Stomach (tissue), 9 donors: ENCODE measurements around the gene OLFM1. TPM values are rescaled to one million over a fixed set of nuclear protein-coding genes. Genes with fewer than 3 reads are reported as not detected.

Experiments used
- DNase-seq, 2 donors: peaks; one replicate each; pipeline versions ENCODE4 v3.0.0 to v3.0.0-alpha.2; 2013 to 2019
- H3K27ac ChIP-seq, 5 donors: fragments of 200-600 bp in 4 of 5; sonication (generic) in 4 of 5; one replicate each; pipeline ENCODE4 v1.5.1; 2013 to 2019; ENCODE audit warnings: mild to moderate bottlenecking in 1 of 5, moderate library complexity in 1 of 5
- H3K27me3 ChIP-seq, 3 donors: fragments of 200-600 bp; sonication (generic); one replicate each; pipeline ENCODE4 v1.5.1; 2017 to 2019; ENCODE audit warnings: mixed run types in 1 of 3
- H3K36me3 ChIP-seq, 4 donors: fragments of 200-600 bp; sonication (generic); 1 replicate in 3 of 4; 2 replicates in 1 of 4; pipeline ENCODE4 v1.5.1; 2016 to 2019
- H3K4me1 ChIP-seq, 4 donors: fragments of 200-600 bp; sonication (generic); one replicate each; pipeline ENCODE4 v1.5.1; 2016 to 2019
- H3K4me3 ChIP-seq, 4 donors: fragments of 200-600 bp; sonication (generic) in 3 of 4; one replicate each; pipeline ENCODE4 v1.5.1; 2016 to 2019; ENCODE audit warnings: mild to moderate bottlenecking in 1 of 4
- H3K9me3 ChIP-seq, 4 donors: fragments of 200-600 bp; sonication (generic); one replicate each; pipeline ENCODE4 v1.5.1; 2016 to 2019
- CTCF ChIP-seq, 7 experiments: fragments of 450-650 bp in 4 of 7; fragments of 200-600 bp in 3 of 7; sonication (generic) in 3 of 7; IDR thresholded peaks; one replicate each; pipeline ENCODE4 v1.5.1; 2016 to 2019; ENCODE audit warnings: antibody characterized with exemption in 7 of 7, control low read depth in 2 of 7, mild to moderate bottlenecking in 1 of 7
- EP300 ChIP-seq: sonication (generic); formaldehyde crosslinking; IDR thresholded peaks from one replicate; pipeline ENCODE4 v1.6.1; 2017; ENCODE audit warnings: antibody characterized with exemption
- POLR2A ChIP-seq, 4 donors: fragments of 450-650 bp; IDR thresholded peaks; one replicate each; pipeline ENCODE4 v1.6.1; 2016; ENCODE audit warnings: antibody characterized with exemption in 4 of 4, control low read depth in 2 of 4, mild to moderate bottlenecking in 1 of 4, moderate library complexity in 1 of 4
- POLR2AphosphoS5 ChIP-seq, 3 donors: sonication (generic); formaldehyde crosslinking; IDR thresholded peaks; one replicate each; pipeline ENCODE4 v1.6.1; 2016; ENCODE audit warnings: antibody characterized with exemption in 3 of 3
- WGBS, 5 donors: extraction: QIAGEN DNeasy Blood & Tissue Kit in 3 of 5; methylation state at CpG; one replicate each; pipeline versions ENCODE4 v1.1.5 to v1.1.7; 2013 to 2018; 5-methylcytosine and 5-hydroxymethylcytosine counted together
- intact Hi-C: fragments of 100-400 bp; cut with DNase I; formaldehyde crosslinking; loops from one replicate; pipeline ENCODE4 v1.15.1; 2023; ENCODE audit warnings: low total_unique reads
- polyA plus RNA-seq, 3 donors: library from polyadenylated mRNA; stranded (reverse); fragments of 200-250 nt; gene quantifications; one replicate each; pipeline ENCODE4 v1.2.3, GENCODE V29; 2013
- total RNA-seq, 5 donors: library from RNA; depleted of rRNA; stranded (reverse); fragments of >200 nt; gene quantifications; one replicate each; pipeline versions ENCODE4 v1.1.0 to v1.2.3, GENCODE V29; 2014 to 2016
- donor health status: healthy with polysubstance abuse.
- donor health status: Bipolar disorder and iron deficiency.
- donor health status: healthy.

The OLFM1 gene
- total and polyA plus RNA-seq, 8 donors: 0.29 to 58.3 (median 10.5) TPM; not detected in 1

DNA sequence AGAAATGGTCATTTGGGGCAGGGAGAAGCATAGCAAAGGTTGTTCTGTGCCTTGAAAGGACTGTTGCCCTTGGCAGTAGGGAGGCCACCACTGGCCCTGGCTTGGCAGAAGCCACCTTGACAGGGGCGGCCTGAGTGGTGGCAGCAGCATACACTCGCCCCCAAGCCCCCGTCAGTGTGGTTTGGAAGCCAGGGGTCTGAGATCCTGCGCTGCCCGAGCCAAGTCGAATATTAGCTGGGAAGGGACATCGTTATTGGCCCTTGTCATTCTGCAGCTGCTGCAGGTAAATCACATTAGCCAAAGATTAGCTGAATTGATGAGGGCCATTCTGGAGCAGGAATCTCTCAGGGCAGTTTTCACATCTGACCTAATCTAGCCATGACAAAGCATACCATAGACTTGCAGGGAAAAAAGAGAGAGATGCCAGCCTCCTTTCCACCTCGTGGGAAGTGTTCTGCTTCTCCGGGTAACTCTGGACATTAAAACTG lies 9.0 kb downstream of the OLFM1 start:
- Histone ChIP-seq H3K27ac (no peak overlapping the region), H3K4me3 (no peak overlapping the region), H3K27me3 (peaks cover 0 to 65% (median 12%) of the 10 kb centered on the region in 3 donors), H3K9me3 (no peaks in the 10 kb centered on the region), H3K4me1 (no peaks in the 10 kb centered on the region), H3K36me3 (peaks cover 0 to 10% (median 3%) of the 10 kb centered on the region in 4 donors)
- intact Hi-C loops: no loop called here
- 71 to 84% (median 81%) methylated on average over 9 of the region's 9 CpGs for WGBS, 5 donors
- DNase-seq: no peak
- TF ChIP-seq CTCF (IDR thresholded peaks at IDR 0.05) (no peak), EP300 (no peak), POLR2AphosphoS5 (IDR thresholded peaks at IDR 0.05) (no peak), POLR2A (IDR thresholded peaks at IDR 0.05) (no peak)

DNA sequence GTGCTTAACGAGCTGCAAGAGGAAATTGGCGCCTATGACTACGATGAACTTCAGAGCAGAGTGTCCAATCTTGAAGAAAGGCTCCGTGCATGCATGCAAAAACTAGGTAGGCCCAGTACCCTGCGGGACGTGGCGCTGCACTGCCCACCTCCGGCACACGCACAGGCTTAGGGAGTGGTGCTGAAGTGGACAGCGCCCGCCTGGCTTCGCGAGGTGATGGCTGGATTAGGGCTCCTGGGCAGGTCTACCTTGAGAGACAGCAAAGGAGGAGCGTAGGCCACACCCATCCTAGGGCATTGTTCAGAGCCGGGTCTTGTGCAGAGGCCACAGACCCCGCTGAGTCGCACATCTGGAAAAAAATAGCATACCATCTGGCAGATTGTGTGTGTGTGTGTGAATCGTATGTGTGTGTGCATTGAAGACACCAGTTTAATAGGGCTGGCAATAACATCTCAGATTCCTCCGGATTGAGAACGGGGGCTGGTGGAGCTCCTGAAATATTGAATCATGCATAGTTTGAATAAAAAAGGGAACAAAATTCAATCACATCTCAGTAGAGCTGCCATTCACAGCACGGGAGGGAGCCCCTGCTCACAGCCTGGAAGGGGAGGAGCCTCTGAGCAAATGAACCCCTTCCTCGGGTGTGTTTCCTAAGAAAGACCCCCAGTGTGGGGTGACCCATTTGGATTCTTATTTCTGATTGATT lies 11.1 kb downstream of the OLFM1 start:
- H3K27me3 ChIP-seq: peaks cover 0 to 58% (median 5%) of the 10 kb centered on the region in 3 donors
- H3K9me3 ChIP-seq: no peaks in the 10 kb centered on the region
- H3K27ac ChIP-seq: no peak overlapping the region
- H3K4me1 ChIP-seq: peaks cover 0 to 12% (median 5%) of the 10 kb centered on the region in 4 donors
- 38 to 54% (median 46%) methylated on average over 22 of the region's 22 CpGs for WGBS, 5 donors
- no peak overlapping the region for H3K4me3 ChIP-seq
- peaks cover 0 to 10% (median 3%) of the 10 kb centered on the region in 4 donors for H3K36me3 ChIP-seq
- TF ChIP-seq POLR2AphosphoS5 (IDR thresholded peaks at IDR 0.05) (no peak), EP300 (no peak), CTCF (IDR thresholded peaks at IDR 0.05) (no peak), POLR2A (IDR thresholded peaks at IDR 0.05) (no peak)
- peak in 1 of 2 donors; percentile 72 for DNase-seq
- intact Hi-C loops: no loop called here

DNA sequence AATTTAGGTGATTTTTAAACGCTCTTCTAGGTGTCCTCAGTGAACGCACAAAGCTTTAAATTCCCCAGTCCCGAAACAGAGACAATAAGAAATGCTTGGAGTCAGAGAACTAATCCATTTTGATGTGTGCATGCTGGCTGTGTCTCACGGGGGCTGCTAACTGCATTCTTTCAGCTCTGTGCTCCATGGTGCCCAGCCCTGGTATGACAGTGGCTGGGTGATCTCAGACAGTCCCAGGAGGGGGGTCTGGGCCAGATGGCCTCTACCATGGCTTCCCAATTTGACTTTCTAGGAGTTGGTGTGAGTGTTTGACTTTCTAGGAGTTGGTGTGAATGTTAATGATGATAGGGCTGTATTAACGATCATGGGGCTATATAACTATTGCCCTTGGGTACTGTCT lies 12.1 kb downstream of the OLFM1 start:
- Histone ChIP-seq H3K36me3 (peaks cover 0 to 10% (median 3%) of the 10 kb centered on the region in 4 donors), H3K4me1 (peaks cover 0 to 20% (median 6%) of the 10 kb centered on the region in 4 donors), H3K9me3 (no peaks in the 10 kb centered on the region), H3K27me3 (peaks cover 0 to 58% (median 0%) of the 10 kb centered on the region in 3 donors), H3K4me3 (no peak overlapping the region), H3K27ac (no peak overlapping the region)
- intact Hi-C loops: no loop called here
- DNase-seq: no peak
- TF ChIP-seq CTCF (IDR thresholded peaks at IDR 0.05) (no peak), EP300 (no peak), POLR2A (IDR thresholded peaks at IDR 0.05) (no peak), POLR2AphosphoS5 (IDR thresholded peaks at IDR 0.05) (no peak)
- 82 to 93% (median 86%) methylated on average over 5 of the region's 5 CpGs for WGBS, 5 donors

DNA sequence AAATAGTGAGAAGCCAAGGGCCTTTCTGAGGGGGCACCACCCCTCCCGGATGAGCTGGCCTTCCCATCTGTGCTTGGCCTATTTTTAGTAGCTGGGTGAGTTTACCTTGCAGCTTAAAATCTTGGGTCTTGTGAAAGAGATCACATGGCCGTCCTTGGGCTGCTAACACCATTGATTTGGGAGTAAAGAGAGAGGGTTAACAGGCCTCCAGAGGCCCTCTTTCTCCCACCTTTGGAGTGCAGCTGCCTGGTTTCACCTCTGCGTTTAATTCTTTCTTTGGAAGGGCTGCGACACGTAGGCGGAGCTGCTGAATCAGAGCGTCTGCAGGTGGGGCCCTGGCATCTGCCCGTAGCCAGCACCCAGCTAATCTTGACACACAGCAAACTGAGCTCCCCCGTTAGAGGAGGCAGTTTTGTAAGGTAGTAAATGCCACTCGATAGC lies 12.8 kb downstream of the OLFM1 start:
- Histone ChIP-seq H3K4me1 (peaks cover 0 to 20% (median 6%) of the 10 kb centered on the region in 4 donors), H3K36me3 (peaks cover 0 to 10% (median 3%) of the 10 kb centered on the region in 4 donors), H3K4me3 (no peak overlapping the region), H3K9me3 (no peaks in the 10 kb centered on the region), H3K27me3 (peaks cover 0 to 60% (median 4%) of the 10 kb centered on the region in 3 donors), H3K27ac (no peak overlapping the region)
- WGBS, 5 donors: 30 to 63% (median 38%) methylated on average over 10 of the region's 10 CpGs
- TF ChIP-seq CTCF (IDR thresholded peaks at IDR 0.05) (no peak), POLR2A (IDR thresholded peaks at IDR 0.05) (no peak), EP300 (no peak), POLR2AphosphoS5 (IDR thresholded peaks at IDR 0.05) (no peak)
- no peak for DNase-seq
- intact Hi-C loops: no loop called here
